Measurements from ENCODE around the gene MSRB3.

- TF ChIP-seq CTCF (optimal IDR thresholded peaks at IDR 0.05 in 1 of 3, IDR thresholded peaks at IDR 0.05 in 1 of 3, conservative IDR thresholded peaks at IDR 0.05 in 1 of 3; ENCODE audit: extremely low read depth in 1 of 3, insufficient read depth in 2 of 3, low read length in 3 of 3) (no peak), EZH2 (IDR thresholded peaks at IDR 0.05; ENCODE audit: low read length) (no peak)
Observed at GRCh38 chr12:65458718-65459117, 180.2 kb downstream of the MSRB3 start.
